DND-41 (cell line): Measurements from ENCODE around the gene AJAP1.

Source experiments
- EZH2 ChIP-seq: IDR thresholded peaks from 3 replicates; pipeline ENCODE4 v1.6.1; 2012; ENCODE audit warnings: borderline replicate concordance, low read depth, mild to moderate bottlenecking, moderate library complexity, low read length, inconsistent platforms; ENCODE audit not compliant: severe bottlenecking
- TF ChIP-seq, protein P1 (sequence below): IDR thresholded peaks from 2 replicates; pipeline ENCODE4 v1.5.1; 2012; ENCODE audit warnings: borderline replicate concordance, low read length, moderate library complexity, mild to moderate bottlenecking; ENCODE audit not compliant: poor library complexity, severe bottlenecking; ENCODE audit errors: extremely low read depth

DNA sequence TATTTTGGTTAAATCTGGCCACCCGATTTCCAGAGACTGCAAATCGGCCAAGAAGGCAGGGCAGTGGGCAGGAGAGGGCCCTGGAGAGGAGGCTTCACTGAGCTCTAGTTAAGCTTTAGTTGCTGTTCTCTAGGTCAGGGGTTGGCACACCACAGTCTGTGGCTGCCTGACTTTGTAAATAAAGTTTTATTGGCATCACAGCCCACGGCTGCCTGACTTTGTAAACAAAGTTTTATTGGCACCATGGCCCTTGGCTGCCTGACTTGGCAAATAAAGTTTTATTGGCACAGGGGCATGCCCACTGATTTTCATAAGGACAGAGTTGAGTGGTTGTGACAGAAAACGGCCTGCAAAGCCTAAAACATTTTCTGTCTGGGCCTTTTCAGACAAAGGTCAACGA, 19.7 kb downstream of the AJAP1 start:
- TF ChIP-seq, protein P1, sequence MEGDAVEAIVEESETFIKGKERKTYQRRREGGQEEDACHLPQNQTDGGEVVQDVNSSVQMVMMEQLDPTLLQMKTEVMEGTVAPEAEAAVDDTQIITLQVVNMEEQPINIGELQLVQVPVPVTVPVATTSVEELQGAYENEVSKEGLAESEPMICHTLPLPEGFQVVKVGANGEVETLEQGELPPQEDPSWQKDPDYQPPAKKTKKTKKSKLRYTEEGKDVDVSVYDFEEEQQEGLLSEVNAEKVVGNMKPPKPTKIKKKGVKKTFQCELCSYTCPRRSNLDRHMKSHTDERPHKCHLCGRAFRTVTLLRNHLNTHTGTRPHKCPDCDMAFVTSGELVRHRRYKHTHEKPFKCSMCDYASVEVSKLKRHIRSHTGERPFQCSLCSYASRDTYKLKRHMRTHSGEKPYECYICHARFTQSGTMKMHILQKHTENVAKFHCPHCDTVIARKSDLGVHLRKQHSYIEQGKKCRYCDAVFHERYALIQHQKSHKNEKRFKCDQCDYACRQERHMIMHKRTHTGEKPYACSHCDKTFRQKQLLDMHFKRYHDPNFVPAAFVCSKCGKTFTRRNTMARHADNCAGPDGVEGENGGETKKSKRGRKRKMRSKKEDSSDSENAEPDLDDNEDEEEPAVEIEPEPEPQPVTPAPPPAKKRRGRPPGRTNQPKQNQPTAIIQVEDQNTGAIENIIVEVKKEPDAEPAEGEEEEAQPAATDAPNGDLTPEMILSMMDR = no peak
- TF ChIP-seq EZH2 = no peak
